SK-N-MC (cell line): ENCODE data around the gene ZNF358.

Source experiments
- EZH2 ChIP-seq: fragments of 200-600 bp; sonication (generic); IDR thresholded peaks from one replicate; pipeline ENCODE4 v1.6.1; 2017; ENCODE audit warnings: antibody characterized with exemption
- FOXP2 ChIP-seq: optimal IDR thresholded peaks from 2 replicates; pipeline ENCODE3; 2011; ENCODE audit warnings: mild to moderate bottlenecking, moderate library complexity; ENCODE audit not compliant: insufficient read depth; ENCODE audit errors: extremely low read length, control extremely low read depth
- POLR2AphosphoS5 ChIP-seq: IDR thresholded peaks from 2 replicates; pipeline ENCODE4 v1.6.1; 2012; ENCODE audit warnings: mild to moderate bottlenecking, low read depth, low read length, borderline replicate concordance

GRCh38 chr19:7560255-7560654, 44.4 kb downstream of the ZNF358 start:
- TF ChIP-seq EZH2 (no peak), POLR2AphosphoS5 (no peak), FOXP2 (no peak)
